ENCODE data around the gene SQOR. TPM values are rescaled to one million over a fixed set of nuclear protein-coding genes. Genes with fewer than 3 reads are reported as not detected.

The SQOR gene
- total RNA-seq = 127 and 159 TPM in 2 replicates

GRCh38 chr15:45634432-45635190 is at the start of gene SQOR:
SQOR (plus strand) TSS chr15:45635029; CDS start chr15:45658924, 23,895 bp downstream.

GRCh38 chr15:45587095-45587862 is 47.5 kb upstream of the SQOR start, which contains the start of gene BLOC1S6:
BLOC1S6 (plus strand) TSS chr15:45587379; CDS start chr15:45587444, 65 bp downstream.

Other genes with a start within 250 kb of the SQOR start
- 12.8 and 15.0 TPM in 2 replicates for gene SLC30A4, start 112.3 kb upstream of the SQOR start, total RNA-seq
- 92.1 and 114 TPM in 2 replicates for gene BLOC1S6, start 47.6 kb upstream of the SQOR start, total RNA-seq